Smooth muscle cell of the brain vasculature (primary cell): ENCODE data around the gene MICAL3.
A peak's percentile ranks its signal among the peaks of the same experiment; 100 is the strongest.

Experiments used
- DNase-seq: peaks from one replicate; pipeline ENCODE4 v3.0.0-alpha.2; 2012; ENCODE audit warnings: low read depth, low spot score

Gene MICAL3

DNA sequence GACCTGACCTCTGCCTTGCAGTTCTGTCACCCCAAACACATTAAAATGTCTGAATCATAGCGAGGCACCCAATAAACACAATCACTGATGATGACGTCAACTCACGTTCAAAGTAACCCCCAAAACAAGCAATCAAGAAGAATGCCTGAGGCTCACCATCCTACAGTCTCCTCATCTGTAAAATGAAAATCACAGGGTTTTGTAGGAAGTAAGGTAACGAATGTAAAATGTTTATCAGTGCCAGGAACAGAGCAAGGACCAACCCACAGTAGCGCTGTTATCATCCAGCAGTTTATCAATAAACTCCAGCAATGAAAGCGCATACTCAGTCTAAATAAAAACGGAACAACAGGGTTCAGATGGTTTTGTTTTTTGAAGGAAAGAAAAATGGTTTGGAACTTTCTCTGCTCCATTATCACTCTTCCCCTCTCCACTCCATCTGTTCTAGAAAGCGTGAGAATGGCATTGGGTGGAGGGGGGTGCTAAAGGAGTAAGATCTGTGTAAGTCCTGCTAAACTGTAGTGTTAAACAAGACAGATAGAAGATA lies 110.5 kb downstream of the MICAL3 start:
- DNase-seq: no peak

DNA sequence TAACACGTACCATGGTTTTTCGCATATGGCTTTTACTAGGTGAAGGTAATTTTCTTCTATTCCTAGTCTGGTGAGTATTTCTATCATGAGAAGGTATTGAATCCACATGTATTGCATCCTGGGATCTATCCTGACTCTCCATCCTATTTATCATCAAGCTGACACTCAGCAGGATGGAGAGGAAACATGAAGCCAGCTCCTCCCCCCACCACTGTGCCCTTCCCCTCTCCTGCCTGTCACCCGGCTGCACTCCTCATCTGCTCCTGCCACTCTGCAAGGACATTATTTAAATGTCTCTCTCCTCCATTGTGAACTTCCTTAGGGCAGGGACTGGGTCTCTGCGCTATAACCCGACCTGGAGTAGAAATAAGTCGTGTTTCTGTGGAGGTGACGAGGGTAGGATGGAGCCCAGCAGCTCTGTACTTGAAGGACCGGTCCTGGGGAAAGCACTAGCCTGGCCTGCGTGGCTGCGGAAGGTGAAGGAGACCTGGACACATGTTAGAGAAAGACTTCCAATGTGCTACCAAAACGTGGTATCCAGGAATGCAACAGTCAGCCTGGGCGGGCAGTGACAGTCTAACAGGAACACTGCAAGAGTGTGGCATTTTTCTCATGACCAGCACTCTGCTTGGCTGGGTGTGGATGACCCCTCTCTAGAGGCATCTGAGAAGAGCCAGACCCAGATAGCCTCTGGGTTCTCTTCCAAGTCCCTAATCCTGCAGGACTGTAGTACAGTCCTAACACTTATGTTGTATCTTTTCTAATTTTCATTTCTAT lies 111.2 kb downstream of the MICAL3 start:
- DNase-seq: no peak

DNA sequence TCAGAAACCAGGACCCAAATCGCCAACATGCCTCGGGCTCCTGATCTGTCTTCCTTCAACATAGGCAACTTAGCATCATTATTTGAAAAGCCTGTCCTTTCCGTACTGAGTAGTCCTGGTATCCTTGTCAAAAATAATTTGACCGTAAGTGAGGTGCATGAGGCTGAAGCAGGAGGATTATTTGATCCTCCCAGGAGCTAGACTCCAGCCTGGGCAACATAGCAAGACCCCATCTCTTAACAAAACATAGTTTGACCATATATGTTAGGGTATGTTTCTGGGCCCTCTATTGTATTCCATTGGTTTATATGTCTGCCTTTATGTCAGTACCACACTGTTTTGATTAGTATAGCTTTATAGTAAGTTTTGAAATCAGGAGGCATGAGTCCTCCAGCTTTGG lies 112.5 kb downstream of the MICAL3 start:
- no peak for DNase-seq

DNA sequence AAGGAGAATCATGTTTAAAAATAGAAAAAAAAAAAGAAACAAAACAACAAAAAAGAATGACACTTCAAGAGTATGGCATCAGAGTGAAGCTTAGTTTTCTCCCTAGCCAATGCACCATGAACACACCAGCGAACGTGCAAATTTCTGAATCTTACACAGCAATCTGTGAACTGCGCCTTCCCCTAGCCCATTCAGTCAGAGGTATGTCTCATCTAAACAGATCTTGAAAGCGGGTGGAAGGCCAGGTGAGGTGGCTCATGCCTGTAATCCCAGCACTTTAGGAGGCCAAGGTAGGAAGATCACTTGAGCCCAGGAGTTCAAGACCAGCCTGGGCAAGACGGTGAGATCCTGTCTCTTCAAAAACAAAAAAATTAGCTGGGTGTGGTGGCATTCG lies 113.1 kb downstream of the MICAL3 start:
- DNase-seq: no peak

DNA sequence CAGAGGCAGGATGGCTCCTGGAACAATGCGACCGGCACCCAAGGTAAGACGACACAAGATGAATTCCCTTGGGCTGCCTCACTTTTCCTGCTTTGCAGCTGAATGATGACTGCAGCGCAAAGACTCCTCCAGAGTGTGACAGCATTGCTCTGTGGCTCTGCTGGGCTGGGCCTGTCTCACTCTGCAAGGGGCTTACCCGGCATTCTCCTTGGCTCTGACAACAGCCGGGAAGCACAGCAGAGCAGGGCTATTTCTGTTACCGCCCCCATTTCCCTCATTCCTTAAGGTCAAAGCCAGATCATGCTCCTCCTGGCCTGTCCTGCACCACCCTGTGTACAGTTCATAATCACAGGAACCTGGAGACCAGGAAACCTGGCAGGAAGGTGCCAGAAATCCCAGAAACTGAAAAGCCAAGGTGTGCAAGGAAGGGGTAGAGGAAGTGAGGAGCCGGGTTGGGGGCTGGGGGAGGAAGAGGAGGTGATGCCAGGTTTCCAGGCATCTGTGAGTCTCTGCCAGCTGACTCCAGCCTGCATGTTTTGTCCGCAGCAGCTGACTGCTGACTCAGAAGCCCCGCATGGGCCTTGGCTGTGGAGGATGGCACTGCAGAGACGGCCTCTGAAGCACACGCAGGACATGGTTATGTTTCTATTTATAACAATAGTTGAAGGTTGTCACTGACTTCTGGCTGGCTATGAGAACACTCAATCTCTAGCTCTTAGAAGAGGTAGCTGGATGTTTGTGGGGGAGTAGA lies 113.6 kb downstream of the MICAL3 start:
- peak; percentile 46 for DNase-seq

DNA sequence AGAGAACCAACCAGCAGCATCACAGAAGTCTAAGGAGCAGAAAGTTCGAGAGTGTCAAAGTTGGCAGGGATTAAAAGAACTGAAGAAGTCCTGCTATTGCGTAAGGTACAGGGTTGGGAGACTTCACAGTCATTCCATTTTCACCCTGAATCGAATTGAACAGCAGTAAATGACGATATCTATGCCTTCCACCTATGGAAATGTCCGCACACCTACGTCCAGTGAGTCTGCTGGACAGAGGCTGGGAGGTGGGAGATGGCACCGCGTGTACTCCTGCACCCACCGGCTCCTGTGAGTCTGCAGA lies 116.7 kb downstream of the MICAL3 start:
- DNase-seq: no peak

DNA sequence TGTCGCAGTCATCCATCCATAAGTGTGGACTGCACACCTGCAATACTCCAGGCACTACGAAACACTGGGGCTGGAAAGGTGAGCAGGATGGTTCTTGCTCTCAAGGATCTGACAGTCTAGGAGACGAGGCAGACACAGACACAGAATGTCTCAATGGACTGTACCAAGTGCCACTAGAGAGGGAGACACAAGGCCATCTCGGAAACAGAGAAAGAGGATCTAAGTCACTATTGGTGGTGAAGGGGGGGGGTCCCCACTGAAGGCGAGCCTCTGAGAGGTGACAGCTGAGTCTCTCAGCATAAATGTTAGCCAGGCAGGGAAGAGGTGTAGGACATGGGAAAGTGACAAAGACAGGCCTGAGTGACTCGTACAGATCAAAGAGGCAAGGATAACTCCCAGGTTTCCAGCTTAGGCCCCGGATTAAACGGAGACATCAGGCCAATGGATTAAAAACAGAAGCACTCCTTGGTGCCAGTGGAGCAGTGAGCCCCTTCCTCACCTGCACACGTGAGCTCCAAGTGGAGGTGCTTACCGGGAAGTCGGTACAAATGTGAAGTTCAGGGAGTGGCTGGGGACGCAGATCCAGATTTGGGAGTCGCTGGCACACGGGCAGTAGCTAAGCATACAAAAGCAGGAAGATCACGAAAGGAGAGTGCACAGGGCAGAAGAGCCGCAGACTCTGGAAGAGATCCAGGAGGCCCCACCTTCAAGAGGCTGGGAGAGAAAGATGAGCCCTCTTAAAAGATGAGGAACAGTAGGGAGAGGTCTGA lies 117.2 kb downstream of the MICAL3 start:
- no peak for DNase-seq

DNA sequence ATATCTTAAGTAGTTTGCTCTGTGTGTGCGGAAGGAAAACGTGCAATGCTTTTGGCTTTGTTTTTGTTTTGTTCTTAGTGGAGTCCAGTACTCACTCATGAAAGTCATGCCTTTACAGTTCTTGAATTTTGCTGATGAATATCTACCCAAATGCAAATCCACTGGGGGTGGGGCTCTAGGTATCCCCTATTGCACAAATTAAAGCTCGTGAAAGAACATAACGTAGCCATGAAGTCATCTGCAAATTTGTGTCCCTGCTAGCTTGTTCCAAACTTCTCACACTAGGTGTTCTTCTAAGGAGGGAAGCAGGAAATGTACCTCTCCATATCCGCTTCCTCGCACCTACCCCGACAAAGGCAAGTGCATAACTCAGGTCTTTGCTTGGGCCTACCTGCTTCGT lies 118.9 kb downstream of the MICAL3 start:
- DNase-seq: no peak

DNA sequence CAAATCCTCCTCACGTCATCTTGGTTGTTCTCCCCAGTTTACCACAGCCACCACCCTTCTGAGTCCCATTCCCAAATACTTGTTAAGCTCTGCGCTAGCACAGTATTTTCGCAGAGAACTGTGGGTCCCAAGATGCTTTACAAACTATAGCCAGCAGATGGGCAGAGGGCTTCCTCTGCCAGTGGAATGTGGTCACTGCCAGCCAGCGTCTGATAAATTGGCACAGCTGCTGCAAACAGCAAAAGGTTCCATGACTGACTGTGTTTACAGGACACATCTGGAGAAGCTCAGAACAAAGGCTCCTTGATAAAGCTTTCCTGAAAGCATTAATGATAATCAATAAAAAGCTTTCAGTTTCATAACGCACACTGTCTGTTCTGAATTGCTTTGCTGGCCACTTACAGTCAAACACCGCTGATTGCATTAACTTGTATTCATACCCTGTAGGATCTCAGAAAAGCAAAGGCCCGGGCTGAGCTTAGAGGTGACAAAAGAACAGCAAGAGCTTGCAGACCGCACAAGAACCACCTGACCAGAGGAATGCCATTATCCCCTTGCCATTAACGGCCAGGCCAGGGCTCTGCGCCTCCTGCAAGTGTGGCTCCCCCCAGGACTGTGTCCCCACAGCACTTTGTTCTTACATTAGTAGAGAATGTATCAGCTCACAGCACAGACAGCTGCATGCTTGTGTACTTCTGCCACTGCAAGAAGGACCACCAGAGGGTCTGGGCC lies 120.6 kb downstream of the MICAL3 start:
- no peak for DNase-seq

DNA sequence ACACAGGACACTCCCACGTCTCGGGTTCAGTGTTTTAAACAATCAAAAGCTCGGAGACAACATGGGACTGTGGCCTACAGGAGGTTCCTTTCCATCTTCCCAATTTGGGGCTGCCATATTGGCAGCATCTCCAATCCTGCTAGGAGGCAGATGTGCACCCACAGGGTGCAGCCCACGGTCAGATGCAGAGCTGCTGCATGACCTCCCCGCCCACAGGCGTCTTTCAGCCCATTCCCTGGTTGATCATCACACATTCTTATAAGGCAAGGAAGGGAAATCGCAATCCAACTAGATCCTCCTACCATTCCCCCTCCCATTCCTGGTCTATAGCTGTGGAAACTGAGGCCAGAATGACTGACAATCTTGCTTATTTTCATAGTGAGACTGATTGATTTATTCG lies 121.4 kb downstream of the MICAL3 start:
- DNase-seq: no peak

DNA sequence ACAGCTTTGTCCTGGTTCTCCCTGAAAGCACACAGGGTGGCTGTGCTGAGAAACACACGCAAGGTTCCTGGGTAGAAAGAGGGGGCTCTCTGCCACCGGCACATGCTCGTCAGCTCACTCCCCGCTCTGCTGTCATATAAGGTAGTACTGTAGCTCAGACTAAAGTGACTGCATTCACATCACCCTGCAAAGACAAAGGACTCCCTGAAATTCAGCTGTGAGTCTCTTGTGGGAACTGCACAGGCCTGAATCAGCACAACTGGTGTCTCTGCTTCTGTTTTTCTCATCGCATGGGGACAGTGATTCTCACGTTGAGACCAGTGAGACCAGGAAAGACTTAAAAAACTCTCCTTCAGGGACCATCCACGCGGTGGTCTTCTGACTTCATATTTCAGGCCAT lies 126.0 kb downstream of the MICAL3 start:
- no peak for DNase-seq

DNA sequence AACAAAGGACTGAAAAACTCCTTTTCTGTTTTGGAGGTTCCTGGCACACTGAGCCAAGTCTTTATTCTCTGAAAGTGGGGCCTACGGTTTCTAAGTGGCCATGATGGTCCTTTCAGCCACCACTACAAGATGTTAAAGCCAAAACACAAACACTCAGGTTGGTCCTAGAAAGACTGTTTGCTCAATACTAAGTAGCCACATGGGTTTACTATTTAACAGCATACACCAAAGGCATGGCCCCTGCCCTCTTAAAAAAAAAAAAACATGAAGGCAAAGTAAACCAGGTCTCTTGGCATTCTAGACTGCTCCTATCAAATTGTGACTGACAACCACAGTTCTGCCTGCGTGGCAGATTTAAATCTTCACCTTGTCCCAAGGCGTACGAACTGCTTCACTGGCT lies 126.5 kb downstream of the MICAL3 start:
- DNase-seq: no peak

DNA sequence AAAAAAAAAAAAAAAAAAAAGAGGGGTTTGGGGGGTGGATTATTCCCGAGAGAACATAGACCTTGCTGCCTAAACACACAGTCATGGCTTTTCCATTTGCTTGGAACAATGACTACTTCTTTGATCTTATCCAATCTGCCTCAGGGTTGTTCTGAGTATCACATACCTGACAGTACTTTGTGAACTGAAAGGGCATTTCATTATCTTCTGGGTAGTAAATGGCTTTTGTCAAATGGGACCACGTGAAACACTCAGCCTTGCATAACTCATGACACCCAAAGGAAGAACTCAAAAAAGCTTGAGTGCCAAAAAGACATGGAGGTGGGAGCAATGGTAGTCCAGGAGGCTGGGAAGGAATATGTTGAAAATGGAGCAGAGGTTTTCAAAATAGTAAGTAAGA lies 126.9 kb downstream of the MICAL3 start:
- DNase-seq: no peak

DNA sequence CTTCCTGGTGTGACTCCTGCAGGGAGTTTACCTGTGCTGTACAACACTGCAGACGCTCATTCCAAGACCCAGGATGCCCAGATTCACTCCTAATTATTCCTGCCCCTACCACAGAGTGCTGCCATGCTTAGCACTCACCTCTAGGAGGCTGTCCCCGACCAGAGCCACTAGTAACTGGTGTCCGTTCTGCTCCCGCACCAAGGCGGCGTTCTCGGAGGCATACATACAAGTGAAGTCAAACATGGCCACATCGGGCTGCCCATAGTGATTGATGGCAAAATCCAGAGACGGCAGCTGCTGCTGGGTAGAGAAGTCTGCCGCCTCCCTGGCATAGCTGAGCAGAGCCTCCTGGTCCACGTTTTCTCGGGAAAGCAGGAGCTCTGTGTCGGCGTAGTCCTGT lies 127.8 kb downstream of the MICAL3 start:
- no peak for DNase-seq

DNA sequence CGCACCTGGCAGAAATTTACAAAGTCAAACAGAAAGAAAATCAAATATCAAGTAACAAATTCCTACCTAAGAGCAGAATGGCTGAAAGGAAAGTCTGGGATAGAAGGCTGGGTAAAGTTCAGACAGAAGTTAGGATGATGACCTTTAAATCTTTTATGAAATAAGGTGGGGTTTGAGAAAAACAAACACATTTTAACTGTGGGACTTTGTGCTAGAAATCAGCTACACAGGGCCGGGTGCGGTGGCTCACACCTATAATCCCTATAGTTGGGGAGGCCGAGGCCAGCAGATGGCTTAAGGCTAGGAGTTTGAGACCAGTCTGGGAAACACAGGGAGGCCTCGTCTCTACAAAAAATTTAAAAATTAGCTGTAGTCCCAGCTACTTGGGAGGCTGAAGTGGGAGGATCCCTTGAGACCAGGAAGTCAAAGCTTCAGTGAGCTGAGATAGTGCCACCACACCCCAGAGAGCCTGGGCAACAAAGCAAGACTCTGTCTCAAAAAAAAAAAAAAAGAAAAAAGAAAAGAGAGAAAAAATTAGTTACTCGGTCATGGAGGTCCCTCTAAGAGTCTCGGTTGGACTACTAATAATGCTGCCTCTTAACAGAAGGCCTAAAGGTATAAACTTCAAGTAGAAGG lies 130.3 kb downstream of the MICAL3 start:
- no peak for DNase-seq

DNA sequence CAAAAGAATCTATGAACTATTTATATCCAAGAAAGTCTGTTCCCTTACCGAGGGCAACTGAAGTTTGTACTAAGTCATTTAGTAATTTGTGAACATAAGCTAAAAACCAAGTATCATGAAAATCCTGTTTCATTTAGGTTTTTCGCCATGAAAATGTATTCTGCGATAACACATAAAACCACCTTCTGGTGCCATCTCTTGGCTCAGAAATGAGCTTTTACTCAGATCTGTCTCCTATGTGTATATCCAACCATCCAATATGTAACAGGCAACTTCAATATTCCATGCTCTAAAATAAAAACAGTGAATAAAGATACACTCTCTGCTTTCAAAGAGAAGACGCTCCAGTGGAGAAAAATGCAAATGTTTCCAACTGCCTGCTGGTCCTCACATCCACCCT lies 132.0 kb downstream of the MICAL3 start:
- DNase-seq: no peak

DNA sequence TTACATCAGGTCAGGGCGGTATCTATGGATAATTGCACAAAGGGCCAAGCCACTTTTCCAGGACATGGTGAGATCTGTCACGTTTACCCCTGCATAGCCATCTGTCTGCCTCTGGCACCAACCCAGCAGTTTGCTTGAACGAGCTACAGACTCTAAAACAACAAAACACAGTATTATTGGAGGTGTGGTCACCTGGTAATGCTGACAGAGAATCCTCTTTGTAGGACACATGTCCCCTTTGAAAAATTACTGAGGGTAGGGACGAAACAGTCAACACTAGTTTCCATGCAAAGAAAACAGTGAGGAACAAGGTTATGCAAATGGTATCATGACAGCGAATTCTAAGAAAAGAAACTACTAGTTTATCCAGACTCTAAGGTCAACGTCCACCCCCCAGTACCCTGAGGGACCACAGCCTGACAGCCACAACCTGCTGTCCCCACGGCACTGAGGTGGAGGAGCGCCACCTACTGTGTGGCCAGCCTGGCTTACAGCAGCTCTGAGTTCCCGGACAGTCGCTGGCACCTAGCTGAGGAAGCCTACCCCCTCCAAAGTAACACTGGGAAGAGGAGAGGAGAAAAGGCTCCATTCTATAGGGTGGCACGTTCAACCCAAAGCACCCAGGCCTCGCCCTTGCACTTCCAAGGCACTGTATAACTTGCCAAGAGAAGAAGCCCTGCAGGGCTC lies 132.7 kb downstream of the MICAL3 start:
- DNase-seq: no peak

DNA sequence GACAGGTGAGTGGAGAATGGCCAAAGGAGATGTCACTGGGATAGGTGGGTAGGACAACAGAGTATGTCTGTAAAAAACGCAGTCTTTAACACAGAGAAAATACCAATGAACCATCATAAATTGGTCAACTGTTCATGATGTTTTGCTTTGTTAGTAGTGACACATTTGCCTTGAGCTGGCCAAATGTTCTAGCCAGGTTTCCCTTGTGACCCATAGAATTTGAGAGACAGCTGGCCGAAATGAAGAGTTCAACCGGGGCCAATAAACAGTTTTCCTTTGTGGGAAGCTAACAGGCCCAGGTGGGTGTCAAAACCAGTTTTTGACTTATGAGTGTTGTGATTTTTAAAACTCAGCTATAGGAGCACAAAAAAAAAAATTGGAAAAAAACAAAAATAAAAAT lies 133.5 kb downstream of the MICAL3 start:
- DNase-seq: no peak

DNA sequence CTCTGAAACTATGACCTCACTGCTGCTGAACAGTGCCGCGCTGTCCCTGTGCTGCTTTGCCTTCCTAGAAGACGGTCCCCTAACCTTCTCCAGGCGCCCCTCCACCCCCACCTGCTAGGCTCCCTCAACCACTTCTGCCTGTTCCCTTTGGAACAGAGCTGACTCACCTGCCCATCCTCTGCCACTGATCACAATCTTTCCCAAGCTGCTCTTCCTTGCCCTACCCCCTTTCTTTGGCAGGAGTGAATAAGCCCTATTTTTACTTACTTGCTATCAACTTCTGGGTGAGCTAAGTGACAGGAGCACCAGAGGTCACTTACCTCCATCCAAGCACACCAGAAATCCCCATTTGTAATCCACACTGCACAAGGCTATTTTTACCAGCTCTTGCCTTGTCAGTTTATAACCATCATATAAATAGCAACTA lies 134.1 kb downstream of the MICAL3 start:
- no peak for DNase-seq

DNA sequence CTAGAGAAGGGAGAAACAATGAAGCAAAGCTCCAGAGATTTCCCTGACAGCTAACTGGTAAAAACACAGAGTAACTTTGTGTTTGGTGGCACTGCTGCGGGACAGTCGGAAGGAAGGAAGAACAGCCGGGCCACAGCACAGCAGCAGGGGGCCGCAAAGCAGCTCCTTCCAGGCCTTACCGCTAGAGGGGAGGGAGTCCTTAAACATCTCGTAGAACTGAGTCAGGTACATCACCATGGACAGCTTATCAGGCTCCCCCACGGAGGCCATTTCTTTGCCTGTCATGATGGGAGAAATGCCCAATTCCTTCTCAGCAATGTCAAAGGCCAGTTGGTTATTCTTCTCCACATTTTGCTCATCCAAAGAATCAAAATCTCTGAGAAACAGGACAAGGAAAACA lies 135.5 kb downstream of the MICAL3 start:
- DNase-seq: no peak

DNA sequence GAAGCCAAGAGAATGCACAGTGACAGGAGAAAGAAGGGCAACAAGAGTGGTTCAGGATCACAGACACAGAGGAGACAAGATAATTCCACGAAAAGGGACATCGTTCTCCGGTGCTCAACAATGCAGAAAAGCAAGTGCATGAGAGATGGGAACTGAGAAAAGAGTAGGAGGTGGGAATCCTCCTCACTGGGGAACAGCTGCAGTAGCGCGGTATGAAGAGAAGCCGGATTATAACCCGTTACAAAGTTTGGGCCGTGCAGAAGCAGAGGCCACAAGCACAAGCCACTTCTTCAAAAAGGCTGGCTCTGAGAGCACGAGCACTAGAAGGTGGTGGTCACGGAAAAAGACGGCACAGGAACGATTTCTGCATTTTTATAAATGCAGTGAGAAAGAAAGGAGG lies 135.9 kb downstream of the MICAL3 start:
- no peak for DNase-seq
